Measurements from ENCODE around the gene SPATA6.
"Not testable (repeated sequence)": the region's sequence is repeated elsewhere in the genome, so short reads cannot be mapped to it uniquely, and the experiment has no call there.

SPATA6 gene

DNA sequence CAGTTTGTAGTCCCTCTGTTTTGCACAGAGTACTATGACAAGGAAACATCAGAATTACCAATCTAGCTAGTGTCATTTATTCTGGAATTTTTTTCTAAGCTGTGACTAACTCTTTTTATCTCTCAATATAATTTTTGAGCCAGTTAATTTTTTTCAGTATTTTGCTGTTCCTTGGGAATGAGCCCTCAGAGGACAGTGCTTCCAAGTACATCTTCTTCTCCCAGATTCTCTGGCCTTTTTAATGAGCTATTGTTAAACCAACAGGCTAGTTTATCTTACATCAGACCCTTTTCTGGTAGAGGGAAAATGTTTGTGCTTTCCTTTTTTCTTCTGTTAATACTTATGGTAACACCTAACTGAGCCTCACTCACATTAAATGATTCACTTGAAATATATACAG, 34.6 kb downstream of the SPATA6 start:
- CTCF ChIA-PET; POLR2A ChIA-PET; H3K4me1 ChIP-seq (ENCODE audit: control extremely low read depth in 1 of 4, control insufficient read depth in 4 of 4, insufficient read depth in 4 of 4, low read length in 3 of 4); DNase-seq; H3K9me3 ChIP-seq (ENCODE audit: control extremely low read depth in 1 of 5, control insufficient read depth in 4 of 5, insufficient read depth in 2 of 5, low read depth in 1 of 5, low read length in 4 of 5); H3K27ac ChIP-seq (ENCODE audit: insufficient read depth in 1 of 2, low read depth in 1 of 2, low read length in 2 of 2, poor library complexity in 1 of 2, severe bottlenecking in 2 of 2); H3K27me3 ChIP-seq (replicated peaks in 2 of 5; ENCODE audit: control insufficient read depth in 4 of 5, insufficient read depth in 5 of 5, low read length in 4 of 5); H3K4me3 ChIP-seq (ENCODE audit: control insufficient read depth in 1 of 7, extremely low read depth in 1 of 7, insufficient read depth in 4 of 7, low read depth in 2 of 7, low read length in 6 of 7): not testable (repeated sequence)
- H3K36me3 ChIP-seq (ENCODE audit: control insufficient read depth in 4 of 4, insufficient read depth in 4 of 4, low read length in 3 of 4): peaks cover 0 to 12% (median 1%) of the 10 kb centered on the region in 4 experiments

DNA sequence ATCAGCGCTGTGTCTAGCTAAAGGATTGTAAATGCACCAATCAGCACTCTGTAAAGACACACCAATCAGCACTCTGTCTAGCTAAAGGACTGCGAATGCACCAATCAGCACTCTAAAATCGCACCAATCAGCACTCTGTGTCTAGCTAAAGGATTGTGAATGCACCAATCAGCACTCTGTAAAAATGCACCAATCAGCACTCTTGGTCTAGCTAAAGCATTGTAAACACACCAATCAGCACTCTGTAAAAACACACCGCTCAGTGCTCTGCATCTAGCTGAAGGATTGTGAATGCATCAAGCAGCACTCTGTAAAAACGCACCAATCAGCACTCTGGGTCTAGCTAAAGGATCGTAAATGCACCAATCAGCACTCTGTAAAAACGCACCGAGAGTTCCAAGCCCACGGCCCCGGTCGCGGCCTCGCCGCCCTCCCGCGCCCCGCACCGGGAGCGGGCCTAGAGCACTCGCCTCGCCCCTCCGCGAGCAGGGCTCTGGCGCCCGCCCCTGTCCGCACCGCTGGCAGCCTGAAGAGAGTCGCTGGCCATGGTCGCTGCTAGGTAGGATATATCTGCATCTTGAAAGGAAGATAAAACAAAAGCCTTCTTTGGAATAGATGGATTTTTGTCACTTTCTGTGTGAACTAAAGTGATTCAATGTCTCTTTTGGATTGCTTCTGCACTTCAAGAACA, 36.5 kb downstream of the SPATA6 start:
- H3K4me3 ChIP-seq (ENCODE audit: control insufficient read depth in 1 of 7, extremely low read depth in 1 of 7, insufficient read depth in 4 of 7, low read depth in 2 of 7, low read length in 6 of 7); POLR2A ChIA-PET: not testable (repeated sequence)
- WGBS (ENCODE audit: insufficient coverage): 97% methylated on average over 23 of the region's 29 CpGs

DNA sequence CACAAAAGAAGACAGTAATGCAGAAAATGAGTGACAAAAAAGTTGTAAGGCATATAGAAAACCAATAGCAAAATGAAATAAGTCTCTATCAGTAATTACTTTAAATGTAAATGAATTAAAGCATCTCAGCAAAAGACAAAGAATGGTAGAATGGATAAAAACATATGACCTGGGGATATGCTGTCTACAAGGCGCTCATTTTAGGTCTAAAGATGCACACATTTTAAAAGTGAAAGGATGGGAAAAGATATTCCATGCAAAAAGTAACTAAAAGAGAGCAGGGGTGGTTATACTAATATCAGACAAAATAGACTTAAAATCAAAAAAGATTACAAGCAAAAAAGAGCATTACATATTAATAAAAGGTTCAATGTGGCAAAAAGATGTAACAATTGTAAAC, 41.2 kb downstream of the SPATA6 start:
- no CpG with 5 or more reads among the region's 1 CpG for WGBS (ENCODE audit: insufficient coverage)
- POLR2A ChIA-PET: no interaction called here
- peak in 1 of 3 donors; percentile 2 for DNase-seq
- no peak overlapping the region for H3K4me3 ChIP-seq (ENCODE audit: control insufficient read depth in 1 of 7, extremely low read depth in 1 of 7, insufficient read depth in 4 of 7, low read depth in 2 of 7, low read length in 6 of 7)
- H3K36me3 ChIP-seq (ENCODE audit: control insufficient read depth in 4 of 4, insufficient read depth in 4 of 4, low read length in 3 of 4): peaks cover 0 to under 1% (median 0%) of the 10 kb centered on the region in 4 experiments
- no peaks in the 10 kb centered on the region for H3K4me1 ChIP-seq (ENCODE audit: control extremely low read depth in 1 of 4, control insufficient read depth in 4 of 4, insufficient read depth in 4 of 4, low read length in 3 of 4)
- H3K27ac ChIP-seq (ENCODE audit: insufficient read depth in 1 of 2, low read depth in 1 of 2, low read length in 2 of 2, poor library complexity in 1 of 2, severe bottlenecking in 2 of 2): no peak overlapping the region
- peaks cover 0 to 25% (median 4%) of the 10 kb centered on the region in 5 experiments for H3K9me3 ChIP-seq (ENCODE audit: control extremely low read depth in 1 of 5, control insufficient read depth in 4 of 5, insufficient read depth in 2 of 5, low read depth in 1 of 5, low read length in 4 of 5)
- CTCF ChIA-PET: no interaction called here
- H3K27me3 ChIP-seq (replicated peaks in 2 of 5; ENCODE audit: control insufficient read depth in 4 of 5, insufficient read depth in 5 of 5, low read length in 4 of 5): no peaks in the 10 kb centered on the region

More for the DNA sequence above, 36.5 kb downstream of the SPATA6 start:
- CTCF ChIA-PET; DNase-seq; H3K27me3 ChIP-seq (replicated peaks in 2 of 5; ENCODE audit: control insufficient read depth in 4 of 5, insufficient read depth in 5 of 5, low read length in 4 of 5); H3K27ac ChIP-seq (ENCODE audit: insufficient read depth in 1 of 2, low read depth in 1 of 2, low read length in 2 of 2, poor library complexity in 1 of 2, severe bottlenecking in 2 of 2); H3K4me1 ChIP-seq (ENCODE audit: control extremely low read depth in 1 of 4, control insufficient read depth in 4 of 4, insufficient read depth in 4 of 4, low read length in 3 of 4): not testable (repeated sequence)
- Histone ChIP-seq H3K36me3 (ENCODE audit: control insufficient read depth in 4 of 4, insufficient read depth in 4 of 4, low read length in 3 of 4) (peaks cover 0 to 12% (median 1%) of the 10 kb centered on the region in 4 experiments), H3K9me3 (ENCODE audit: control extremely low read depth in 1 of 5, control insufficient read depth in 4 of 5, insufficient read depth in 2 of 5, low read depth in 1 of 5, low read length in 4 of 5) (peaks cover 0 to 19% (median 4%) of the 10 kb centered on the region in 5 experiments)

DNA sequence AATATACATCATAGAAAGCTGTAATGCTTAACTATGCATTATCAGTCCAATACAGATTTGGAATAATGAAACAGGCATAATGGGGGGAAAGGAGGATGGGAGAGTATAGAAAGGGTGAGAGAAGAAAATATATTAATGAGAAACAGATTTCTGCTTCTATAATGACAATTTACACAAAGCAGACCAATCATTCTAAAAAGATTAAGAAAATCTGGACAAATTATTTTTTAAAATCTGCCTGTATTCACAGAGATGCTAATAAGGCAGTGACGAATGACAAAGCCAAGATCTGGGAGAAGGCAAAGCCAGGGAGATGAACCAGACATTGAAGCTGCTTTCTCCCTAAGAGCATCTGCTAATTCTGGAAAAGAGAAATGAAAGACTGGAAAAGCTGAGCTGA, 50.0 kb downstream of the SPATA6 start:
- WGBS (ENCODE audit: insufficient coverage): 100% methylated on average over 1 of the region's 1 CpG
- Histone ChIP-seq H3K4me3 (ENCODE audit: control insufficient read depth in 1 of 7, extremely low read depth in 1 of 7, insufficient read depth in 4 of 7, low read depth in 2 of 7, low read length in 6 of 7) (no peak overlapping the region), H3K9me3 (ENCODE audit: control extremely low read depth in 1 of 5, control insufficient read depth in 4 of 5, insufficient read depth in 2 of 5, low read depth in 1 of 5, low read length in 4 of 5) (no peaks in the 10 kb centered on the region), H3K36me3 (ENCODE audit: control insufficient read depth in 4 of 4, insufficient read depth in 4 of 4, low read length in 3 of 4) (no peaks in the 10 kb centered on the region), H3K27me3 (replicated peaks in 2 of 5; ENCODE audit: control insufficient read depth in 4 of 5, insufficient read depth in 5 of 5, low read length in 4 of 5) (no peaks in the 10 kb centered on the region), H3K4me1 (ENCODE audit: control extremely low read depth in 1 of 4, control insufficient read depth in 4 of 4, insufficient read depth in 4 of 4, low read length in 3 of 4) (no peaks in the 10 kb centered on the region), H3K27ac (ENCODE audit: insufficient read depth in 1 of 2, low read depth in 1 of 2, low read length in 2 of 2, poor library complexity in 1 of 2, severe bottlenecking in 2 of 2) (no peak overlapping the region)
- no peak for DNase-seq
- ChIA-PET POLR2A (no interaction called here), CTCF (no interaction called here)

DNA sequence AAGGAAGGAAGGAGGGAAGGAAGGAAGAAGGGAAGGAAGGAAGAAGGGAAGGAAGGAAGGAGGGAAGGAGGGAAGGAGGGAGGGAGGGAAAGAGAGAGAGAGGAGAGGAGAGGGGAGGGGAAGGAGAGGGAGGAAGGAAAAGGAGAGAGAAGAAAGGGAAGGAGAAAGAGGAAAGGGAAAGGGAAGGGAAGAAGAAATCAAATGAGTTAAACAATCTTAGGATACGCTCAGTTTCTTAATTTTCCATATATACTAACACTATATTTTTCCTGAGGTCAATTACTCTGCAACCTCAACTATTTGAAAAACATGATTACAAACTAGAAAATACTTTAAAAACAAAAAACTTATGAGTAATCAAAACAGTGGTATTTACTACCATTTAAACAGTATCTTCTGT, 53.3 kb downstream of the SPATA6 start:
- Histone ChIP-seq H3K36me3 (ENCODE audit: control insufficient read depth in 4 of 4, insufficient read depth in 4 of 4, low read length in 3 of 4) (no peaks in the 10 kb centered on the region), H3K4me3 (ENCODE audit: control insufficient read depth in 1 of 7, extremely low read depth in 1 of 7, insufficient read depth in 4 of 7, low read depth in 2 of 7, low read length in 6 of 7) (no peak overlapping the region), H3K27me3 (replicated peaks in 2 of 5; ENCODE audit: control insufficient read depth in 4 of 5, insufficient read depth in 5 of 5, low read length in 4 of 5) (no peaks in the 10 kb centered on the region), H3K27ac (ENCODE audit: insufficient read depth in 1 of 2, low read depth in 1 of 2, low read length in 2 of 2, poor library complexity in 1 of 2, severe bottlenecking in 2 of 2) (no peak overlapping the region), H3K4me1 (ENCODE audit: control extremely low read depth in 1 of 4, control insufficient read depth in 4 of 4, insufficient read depth in 4 of 4, low read length in 3 of 4) (no peaks in the 10 kb centered on the region), H3K9me3 (ENCODE audit: control extremely low read depth in 1 of 5, control insufficient read depth in 4 of 5, insufficient read depth in 2 of 5, low read depth in 1 of 5, low read length in 4 of 5) (no peaks in the 10 kb centered on the region)
- ChIA-PET CTCF (no interaction called here), POLR2A (no interaction called here)
- no peak for DNase-seq
- no CpG with 5 or more reads among the region's 1 CpG for WGBS (ENCODE audit: insufficient coverage)

GRCh38 chr1:48415050-48415449, 57.0 kb downstream of the SPATA6 start:
- Histone ChIP-seq H3K4me1 (ENCODE audit: control extremely low read depth in 1 of 4, control insufficient read depth in 4 of 4, insufficient read depth in 4 of 4, low read length in 3 of 4) (no peaks in the 10 kb centered on the region), H3K27me3 (replicated peaks in 2 of 5; ENCODE audit: control insufficient read depth in 4 of 5, insufficient read depth in 5 of 5, low read length in 4 of 5) (no peaks in the 10 kb centered on the region), H3K4me3 (ENCODE audit: control insufficient read depth in 1 of 7, extremely low read depth in 1 of 7, insufficient read depth in 4 of 7, low read depth in 2 of 7, low read length in 6 of 7) (no peak overlapping the region), H3K9me3 (ENCODE audit: control extremely low read depth in 1 of 5, control insufficient read depth in 4 of 5, insufficient read depth in 2 of 5, low read depth in 1 of 5, low read length in 4 of 5) (peaks cover 0 to 2% (median 0%) of the 10 kb centered on the region in 5 experiments), H3K36me3 (ENCODE audit: control insufficient read depth in 4 of 4, insufficient read depth in 4 of 4, low read length in 3 of 4) (peaks cover 0 to 5% (median 0%) of the 10 kb centered on the region in 4 experiments), H3K27ac (ENCODE audit: insufficient read depth in 1 of 2, low read depth in 1 of 2, low read length in 2 of 2, poor library complexity in 1 of 2, severe bottlenecking in 2 of 2) (no peak overlapping the region)
- ChIA-PET CTCF (no interaction called here), POLR2A (no interaction called here)
- no peak for DNase-seq
- WGBS (ENCODE audit: insufficient coverage): 100% methylated on average over 1 of the region's 4 CpGs

GRCh38 chr1:48414264-48414663, 57.7 kb downstream of the SPATA6 start:
- no peak overlapping the region for H3K27ac ChIP-seq (ENCODE audit: insufficient read depth in 1 of 2, low read depth in 1 of 2, low read length in 2 of 2, poor library complexity in 1 of 2, severe bottlenecking in 2 of 2)
- no CpG with 5 or more reads among the region's 2 CpGs for WGBS (ENCODE audit: insufficient coverage)
- H3K4me1 ChIP-seq (ENCODE audit: control extremely low read depth in 1 of 4, control insufficient read depth in 4 of 4, insufficient read depth in 4 of 4, low read length in 3 of 4): no peaks in the 10 kb centered on the region
- ChIA-PET POLR2A (no interaction called here), CTCF (no interaction called here)
- no peak overlapping the region for H3K4me3 ChIP-seq (ENCODE audit: control insufficient read depth in 1 of 7, extremely low read depth in 1 of 7, insufficient read depth in 4 of 7, low read depth in 2 of 7, low read length in 6 of 7)
- peaks cover 0 to 5% (median 0%) of the 10 kb centered on the region in 4 experiments for H3K36me3 ChIP-seq (ENCODE audit: control insufficient read depth in 4 of 4, insufficient read depth in 4 of 4, low read length in 3 of 4)
- no peaks in the 10 kb centered on the region for H3K27me3 ChIP-seq (replicated peaks in 2 of 5; ENCODE audit: control insufficient read depth in 4 of 5, insufficient read depth in 5 of 5, low read length in 4 of 5)
- no peak for DNase-seq
- peaks cover 0 to 3% (median 0%) of the 10 kb centered on the region in 5 experiments for H3K9me3 ChIP-seq (ENCODE audit: control extremely low read depth in 1 of 5, control insufficient read depth in 4 of 5, insufficient read depth in 2 of 5, low read depth in 1 of 5, low read length in 4 of 5)
